GM21529 (cell line): Measurements from ENCODE around the gene HSBP1.

Experiments
- ATAC-seq: cut with Tn5 transposase; IDR thresholded peaks from one replicate; pipeline ENCODE4 v1.9.1; 2021; ENCODE audit not compliant: unreplicated experiment

The HSBP1 gene

DNA sequence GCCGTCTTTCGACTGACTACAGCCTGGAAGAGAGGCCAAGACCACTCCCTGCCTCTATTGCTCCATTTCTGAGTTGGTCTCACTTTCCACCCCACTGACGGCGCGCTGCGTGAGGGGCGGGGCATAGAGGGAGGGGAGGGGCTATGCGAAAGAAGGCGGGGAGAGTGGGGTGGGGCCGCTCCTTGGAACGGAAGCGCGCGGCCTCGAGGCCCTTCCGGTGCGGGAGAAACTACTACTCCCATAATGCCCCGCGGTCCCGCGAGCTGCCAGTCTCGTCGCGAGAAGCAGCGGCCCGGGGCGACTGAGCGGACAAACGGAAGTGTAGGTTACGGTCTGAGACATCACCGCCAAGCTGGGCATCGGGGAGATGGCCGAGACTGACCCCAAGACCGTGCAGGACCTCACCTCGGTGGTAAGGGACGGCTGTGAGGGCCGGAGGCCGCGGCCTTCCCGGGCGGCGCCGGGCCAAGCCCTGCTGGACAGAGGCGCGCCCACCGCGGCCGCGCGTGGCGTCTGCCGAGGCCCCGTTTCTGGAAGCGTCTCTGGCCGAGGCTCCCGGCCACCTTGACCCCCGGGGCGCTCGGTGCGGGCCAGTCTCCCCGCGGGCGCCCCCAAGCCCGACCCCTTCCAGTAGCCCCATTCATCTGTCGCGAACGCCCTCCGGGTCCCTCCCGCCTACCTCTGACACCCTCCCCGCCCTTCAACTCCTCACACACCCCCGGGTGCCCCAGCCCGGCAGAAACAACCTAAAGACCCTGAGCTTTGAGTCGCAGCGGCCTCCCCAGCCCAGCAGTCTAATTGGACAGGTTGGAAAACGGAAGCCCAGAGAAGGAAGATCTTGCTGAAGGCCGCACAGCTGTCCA, at the start of gene HSBP1:
HSBP1 (plus strand) TSS at position 269 of the 863 bp plus-strand sequence; CDS start at position 368, 99 bp downstream.
- ATAC-seq = peak; percentile 93

DNA sequence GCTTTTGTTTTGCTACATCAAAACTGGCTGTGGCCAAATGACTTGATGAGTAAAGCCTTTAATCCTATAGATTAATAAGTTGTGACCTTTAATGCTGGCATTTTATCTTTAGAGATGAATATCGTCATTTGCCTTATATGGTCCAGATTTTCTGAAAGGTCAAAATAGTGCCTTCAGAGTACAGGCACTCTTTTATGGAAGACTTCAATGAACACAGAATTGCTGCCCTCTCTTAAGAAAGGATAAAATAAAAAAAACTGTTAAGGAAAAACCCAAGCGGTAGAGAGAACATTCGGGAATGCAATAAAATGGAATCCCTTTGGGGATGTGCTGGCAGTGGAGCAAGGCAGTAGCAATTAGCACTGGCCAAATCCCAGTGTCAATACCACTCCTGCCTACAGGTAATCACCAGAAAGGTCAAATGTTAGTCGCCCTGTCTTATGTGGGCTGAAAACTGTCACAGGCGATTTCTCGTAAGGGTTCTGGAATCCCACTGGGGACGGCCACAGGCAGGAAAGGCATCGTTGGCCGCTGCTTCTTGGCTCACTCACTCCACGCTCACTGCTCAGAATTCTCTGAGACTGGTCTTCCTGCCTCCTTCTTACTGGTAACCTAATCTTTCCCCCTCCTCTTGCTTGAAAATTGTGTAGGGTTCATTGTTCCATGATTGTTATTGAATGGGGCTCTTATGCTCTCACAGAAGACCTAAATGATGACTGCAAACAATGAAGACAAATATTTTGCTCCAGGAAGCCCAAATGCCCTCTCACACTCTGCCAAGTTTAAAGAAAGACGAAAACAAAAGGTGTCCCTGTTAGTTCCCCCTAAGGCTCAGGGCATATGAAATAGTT, 45.4 kb upstream of the HSBP1 start:
- ATAC-seq = no peak

DNA sequence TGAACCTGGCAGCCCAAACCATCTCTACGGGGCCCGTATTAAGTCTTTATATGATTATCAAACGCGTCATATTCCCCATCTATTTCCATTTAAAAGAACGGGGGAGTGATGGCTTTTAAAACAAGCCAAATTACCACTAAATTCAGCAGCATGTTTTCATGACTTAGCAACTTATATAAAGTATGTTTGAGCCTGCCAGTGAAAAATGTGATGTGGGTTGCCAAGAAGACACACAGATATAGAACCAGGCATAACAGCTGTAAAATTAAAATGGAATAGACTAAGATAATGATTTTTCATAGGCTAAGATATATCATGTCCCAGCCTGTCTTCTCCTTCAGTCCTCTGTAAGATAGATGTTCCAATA, 44.8 kb upstream of the HSBP1 start:
- no peak for ATAC-seq

DNA sequence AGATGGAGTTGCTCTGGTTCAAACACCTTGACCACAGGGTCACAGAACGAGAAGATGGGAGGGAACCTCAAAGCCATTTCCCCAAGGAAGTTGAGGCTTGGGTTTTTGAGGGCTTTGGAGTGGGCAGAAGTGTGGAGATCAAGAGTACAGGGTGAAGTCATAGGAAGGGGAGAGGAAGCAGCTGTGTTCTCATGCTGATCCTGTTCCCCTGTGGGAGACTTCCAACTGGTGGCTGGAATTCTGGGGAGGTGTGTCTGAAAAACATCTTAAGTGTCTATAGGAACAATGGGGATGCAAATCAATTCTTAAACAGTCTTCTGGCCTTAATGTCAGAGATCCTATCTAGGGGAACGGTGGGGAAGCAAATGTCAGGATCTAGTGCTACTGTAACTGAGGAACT, 38.8 kb upstream of the HSBP1 start:
- ATAC-seq = no peak

DNA sequence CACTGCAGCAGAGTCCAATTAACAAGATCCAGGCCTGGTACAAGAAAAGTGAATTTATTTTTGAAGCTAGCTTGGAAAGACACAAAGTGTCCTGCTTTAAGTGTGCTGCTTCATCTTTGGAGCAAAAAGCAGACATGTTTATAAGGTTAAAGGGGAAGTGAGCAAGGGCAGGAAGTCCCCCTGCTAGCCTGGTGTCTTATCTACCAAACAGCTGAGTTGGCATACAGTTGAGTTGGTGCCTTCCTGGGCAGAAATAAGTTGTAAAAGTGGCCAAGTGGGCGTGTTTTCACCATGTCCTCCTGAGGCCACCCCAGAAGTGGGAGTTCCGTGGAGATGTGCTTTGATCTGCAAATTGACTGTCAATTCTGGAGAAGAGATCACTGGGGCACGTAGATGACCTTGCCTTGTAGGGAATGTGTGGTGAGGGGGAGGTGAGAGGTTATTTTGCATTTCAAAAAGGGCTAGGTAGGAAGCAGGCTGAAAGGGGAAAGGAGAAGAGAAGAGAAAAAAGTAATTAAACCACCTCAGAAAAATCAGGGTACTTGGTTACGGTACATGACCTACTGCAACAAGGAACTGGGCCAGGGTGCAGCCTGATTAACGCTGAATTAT, 38.3 kb upstream of the HSBP1 start:
- ATAC-seq = no peak

DNA sequence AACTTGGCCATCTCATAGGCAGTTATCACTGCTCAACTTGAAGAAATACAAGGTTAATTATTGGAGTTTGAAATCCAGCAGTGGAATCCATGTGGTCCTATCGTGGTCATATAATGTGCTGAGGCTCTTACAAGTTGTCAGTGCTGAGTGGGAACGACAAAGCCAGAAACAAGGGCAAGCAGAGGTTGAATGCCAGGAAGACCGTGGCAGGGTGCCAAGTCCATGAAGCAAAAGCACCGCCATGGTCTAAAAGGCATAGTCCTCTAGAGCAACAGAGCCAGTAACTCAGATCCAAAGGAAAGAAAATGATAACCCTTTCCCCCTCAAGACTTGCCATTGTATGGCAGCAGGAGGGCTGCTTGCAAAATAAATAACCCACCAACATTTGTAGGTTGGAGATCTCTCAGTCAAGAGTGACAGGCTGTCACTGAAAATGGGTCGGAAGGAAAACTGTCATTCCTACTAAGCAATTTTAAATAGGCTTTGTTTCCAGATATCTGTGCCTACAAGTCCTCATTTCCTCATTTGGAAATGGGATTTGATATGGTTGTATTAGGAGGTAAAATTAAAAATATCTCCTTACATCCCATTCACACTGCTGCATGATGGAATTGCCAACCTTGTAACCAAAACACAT, 36.4 kb upstream of the HSBP1 start:
- ATAC-seq = no peak

DNA sequence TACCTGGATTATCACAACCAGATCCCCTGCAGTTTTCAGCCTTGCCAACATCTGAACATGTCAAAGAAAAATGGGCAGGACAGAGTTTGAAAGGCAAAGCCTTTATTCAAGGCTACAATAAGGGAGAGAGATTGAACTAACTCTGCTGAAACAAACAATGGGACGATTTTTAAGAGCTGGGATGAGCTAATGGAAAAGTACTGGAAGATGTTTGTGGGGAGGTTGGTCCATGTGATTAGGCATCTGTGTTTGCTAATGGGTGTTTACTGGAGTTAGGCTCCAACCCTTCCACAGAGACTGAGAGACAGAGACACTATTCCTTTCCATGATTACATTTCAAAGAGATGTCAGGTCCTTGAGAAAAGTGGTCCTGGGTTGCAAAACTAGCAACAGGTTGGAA, 35.0 kb upstream of the HSBP1 start:
- no peak for ATAC-seq

DNA sequence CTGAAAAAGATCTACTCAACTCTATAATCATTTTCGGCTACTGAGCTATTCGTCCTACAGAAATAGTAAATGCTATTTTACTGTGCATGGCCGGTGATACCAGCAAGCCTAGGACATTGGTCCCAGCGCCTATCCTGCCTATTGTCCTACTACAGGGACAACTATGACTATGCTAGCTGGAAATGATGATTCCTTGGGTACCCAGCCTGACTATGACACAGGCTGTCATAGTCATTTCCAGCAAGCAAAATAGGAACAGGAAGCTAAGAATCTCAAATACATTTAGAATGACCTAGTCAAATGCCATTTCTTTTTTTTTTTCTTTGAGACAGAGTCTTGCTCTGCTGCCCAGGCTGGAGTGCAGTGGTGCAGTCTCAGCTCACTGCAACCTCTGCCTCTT, 33.7 kb upstream of the HSBP1 start:
- ATAC-seq = no peak

DNA sequence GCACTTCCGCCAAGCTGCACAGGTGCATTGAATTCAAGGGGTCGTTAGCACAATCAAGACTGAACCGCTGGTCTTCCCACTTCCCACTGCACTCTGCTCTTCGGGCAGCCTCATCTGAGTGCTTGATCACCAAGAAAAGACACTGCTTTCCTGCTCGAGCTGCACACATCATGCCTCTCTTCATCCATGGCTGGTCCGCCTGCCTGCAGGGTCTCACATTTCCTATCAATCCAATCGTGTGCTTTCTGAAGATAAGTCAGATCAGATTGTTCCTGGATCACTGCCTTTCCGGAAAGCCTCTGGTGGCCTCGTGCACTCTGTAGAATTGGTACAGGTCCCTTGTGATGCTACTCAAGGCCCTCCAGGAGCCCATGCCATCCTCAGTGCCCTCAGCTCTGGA, 30.8 kb upstream of the HSBP1 start:
- no peak for ATAC-seq

DNA sequence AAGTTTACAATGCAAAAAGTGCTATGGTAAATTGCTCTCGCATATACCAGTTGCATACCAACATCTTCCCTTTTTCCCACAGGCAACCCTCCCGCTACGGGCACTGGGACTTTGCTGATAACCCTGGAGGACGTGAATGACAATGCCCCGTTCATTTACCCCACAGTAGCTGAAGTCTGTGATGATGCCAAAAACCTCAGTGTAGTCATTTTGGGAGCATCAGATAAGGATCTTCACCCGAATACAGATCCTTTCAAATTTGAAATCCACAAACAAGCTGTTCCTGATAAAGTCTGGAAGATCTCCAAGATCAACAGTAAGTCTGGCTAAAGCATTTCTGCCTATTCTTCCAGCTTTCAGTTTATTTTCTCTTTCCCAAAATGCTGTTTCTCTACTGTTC, 27.9 kb upstream of the HSBP1 start:
- no peak for ATAC-seq

DNA sequence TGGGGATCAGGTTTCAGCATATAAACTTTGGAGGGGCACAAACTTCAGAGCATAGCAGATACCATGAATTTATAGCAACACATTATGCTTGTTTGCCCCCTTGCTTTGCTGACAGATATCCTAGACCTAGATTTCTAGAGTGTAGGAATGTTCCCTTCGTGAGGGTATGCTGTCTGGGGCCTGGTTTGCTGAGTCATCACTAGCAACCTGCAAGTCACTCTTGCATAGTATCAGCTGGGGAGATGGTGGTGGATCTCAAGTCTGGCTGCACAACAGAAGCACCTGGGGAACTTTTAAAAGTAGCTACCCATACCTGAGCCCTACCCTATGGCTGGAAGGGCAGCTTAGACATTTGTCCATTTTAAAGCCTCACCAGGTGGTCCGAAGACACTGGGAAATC, 22.3 kb upstream of the HSBP1 start:
- no peak for ATAC-seq

DNA sequence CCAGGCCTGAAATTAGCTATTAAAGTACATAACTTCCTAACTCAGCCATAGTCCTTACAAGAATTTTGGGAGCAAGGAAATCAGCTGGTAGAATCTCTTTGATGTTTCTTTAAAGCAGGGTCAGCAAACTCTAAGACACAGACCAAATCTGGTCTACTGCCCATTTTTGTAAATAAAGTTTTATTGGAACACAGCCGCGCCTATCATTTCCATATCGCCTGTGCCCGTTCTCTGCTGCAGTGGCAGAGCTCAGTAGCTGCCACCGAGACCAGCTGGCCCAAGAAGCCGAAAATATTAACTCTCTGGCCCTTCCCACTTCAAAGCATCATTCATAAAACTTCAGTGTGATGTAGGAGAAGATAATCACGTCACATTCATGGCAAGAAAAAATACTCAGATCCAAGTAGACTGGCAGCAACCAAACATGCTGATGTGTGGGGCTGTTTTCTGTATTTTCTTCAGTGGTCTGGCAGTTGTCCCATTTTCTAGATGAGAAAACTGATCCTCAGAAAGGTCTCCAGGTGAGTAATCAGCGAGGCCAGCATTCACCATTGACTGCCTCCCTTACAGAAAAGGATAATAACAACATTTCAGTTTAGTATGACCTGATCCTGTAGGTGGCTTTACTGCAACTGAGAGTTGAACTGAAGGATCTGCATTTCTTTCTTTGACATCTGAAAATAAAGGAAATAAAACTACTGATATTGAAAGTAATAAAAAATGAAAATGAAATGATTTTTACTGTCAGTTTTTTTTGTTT, 18.0 kb upstream of the HSBP1 start:
- ATAC-seq = no peak

DNA sequence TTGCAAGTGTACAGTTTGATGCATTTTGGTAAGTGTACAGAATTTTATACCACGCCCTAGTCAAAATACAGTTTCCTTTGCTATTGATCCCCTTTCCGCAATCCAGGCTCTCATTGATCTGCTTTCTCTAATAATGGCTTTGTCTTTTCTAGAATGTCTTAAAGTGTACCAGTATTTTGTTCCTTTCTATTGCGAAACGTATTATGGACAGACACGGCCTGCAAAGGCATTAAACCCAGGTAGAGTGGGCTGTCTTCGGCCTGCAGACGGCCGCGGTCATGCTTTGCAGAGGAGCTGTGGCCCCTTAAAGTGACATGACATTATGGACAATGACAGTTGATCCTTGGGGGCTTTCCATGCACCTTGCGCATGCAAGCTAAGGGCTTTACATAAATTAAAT, 15.9 kb upstream of the HSBP1 start:
- ATAC-seq = no peak

DNA sequence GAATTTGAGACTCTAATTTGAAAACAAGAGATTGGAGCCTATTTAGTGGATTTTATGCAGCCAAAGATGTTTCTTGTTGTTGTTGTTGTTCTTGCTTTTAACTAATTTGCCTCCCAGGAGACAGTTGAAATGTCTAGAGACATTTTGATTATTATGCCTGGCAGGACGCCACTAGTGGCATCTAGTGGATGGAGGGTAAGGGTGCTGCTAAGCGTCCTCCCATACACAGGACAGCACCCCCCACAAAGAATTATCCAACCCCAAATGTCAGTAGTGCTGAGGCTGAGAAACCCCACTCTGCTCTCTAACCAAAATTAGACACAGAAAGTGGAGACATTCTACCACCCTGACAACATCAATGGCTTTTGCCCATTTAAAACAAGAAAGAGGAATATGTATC, 15.4 kb upstream of the HSBP1 start:
- no peak for ATAC-seq

DNA sequence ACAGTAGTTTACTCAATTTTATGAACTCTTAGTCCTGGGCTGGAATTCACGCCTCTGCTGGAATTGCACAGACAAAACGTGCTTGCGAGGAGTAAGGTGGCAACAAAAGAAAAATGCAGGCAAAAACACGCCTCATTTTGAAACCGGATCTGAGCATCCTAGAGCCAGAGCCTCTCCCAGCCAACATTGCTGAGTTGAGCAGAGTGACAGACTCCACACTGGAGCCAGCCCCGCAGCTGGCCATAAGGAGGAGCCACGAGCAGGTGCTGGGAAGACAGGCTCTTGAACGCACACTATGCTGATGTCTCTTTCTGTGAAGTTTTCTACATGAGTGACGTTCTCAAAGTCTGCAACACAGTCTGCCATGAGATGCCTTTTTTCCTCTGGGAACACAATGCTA, 14.6 kb upstream of the HSBP1 start:
- ATAC-seq = no peak

DNA sequence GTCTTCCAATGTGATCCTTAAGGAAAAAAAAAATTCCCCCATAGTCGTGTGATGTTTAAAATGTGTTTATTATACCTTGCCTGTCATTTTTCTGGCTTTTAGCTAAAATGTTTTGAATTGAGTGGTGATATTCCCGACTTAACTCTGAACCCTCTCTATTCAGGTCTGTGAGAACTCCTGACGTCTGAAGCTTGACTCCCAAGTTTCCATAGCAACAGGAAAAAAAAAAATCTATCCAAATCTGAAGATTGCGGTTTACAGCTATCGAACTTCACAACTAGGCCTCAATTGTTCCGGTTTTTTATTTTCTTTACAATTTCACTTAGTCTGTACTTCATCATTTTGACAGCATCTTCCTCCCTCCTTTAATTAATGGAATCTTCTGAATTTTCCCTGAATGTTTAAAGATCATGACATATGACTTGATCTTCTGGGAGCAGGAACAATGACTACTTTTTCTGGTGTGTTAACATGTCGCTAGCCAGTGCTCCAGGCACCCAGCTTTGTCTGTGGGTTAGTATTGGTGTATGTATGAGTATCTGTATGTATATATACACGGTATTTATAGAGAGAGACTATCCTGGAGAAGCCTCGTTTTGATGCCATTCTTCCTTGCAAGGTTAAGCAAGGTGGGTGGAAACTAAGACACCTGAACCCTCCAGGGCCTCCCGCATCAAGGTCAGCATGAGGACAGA, 12.8 kb upstream of the HSBP1 start:
- ATAC-seq = no peak

DNA sequence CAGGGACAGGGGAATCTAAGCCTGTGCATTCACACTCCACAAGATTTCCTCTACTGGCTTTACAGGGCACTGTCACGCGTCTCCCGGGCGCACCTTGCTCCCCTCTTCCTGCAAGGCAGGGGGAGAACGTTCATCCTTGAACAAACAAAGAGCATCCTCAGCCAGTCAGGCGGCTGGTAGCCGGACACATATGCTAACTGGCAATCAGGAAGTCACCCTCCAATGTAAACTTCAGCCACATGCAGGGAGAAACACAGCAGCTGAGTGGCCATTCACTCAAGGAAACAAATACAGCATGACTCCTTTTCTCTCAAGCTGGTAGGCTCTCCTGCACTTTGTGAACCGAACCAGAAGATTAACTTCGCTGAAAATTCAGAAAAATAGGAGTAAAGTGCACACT, 10.8 kb upstream of the HSBP1 start:
- ATAC-seq = no peak

DNA sequence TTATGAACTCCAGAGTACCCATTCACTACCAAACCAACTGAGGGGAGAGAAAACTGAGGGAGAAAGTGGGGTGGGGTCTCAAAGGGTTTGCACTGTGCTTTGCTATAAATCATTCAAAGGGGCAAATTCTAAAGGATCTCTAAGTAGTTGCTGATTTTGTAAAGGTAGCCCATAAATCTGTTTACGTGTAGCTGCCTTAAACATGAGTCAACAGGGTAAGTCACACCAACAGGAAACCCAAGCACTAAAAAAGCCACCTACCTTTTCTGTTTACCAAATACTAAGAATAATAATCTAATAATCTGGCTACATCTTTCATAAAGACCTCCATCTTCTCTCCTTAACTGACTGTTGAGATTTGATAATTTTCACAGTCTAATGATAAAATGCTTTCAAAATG, 8.4 kb upstream of the HSBP1 start:
- ATAC-seq = no peak

DNA sequence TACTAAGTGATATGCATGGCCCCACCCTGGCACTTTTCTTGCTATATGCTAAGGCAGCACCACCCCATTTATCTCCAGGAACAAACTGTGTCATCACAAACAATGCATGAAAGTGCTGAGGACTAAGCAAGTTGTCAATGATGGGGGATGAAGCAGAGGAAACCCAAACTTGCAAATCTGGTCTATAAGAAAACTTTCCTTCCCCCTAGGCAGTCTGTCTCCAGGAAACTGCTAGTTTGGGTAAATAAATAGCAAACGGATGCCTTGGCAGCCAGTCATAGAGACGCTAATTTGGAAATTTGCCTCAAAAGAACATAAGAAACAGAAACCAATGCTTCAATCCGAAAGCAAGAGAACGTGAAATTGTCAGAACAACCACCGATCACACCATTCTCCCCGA, 5.6 kb upstream of the HSBP1 start:
- peak; percentile 77 for ATAC-seq

DNA sequence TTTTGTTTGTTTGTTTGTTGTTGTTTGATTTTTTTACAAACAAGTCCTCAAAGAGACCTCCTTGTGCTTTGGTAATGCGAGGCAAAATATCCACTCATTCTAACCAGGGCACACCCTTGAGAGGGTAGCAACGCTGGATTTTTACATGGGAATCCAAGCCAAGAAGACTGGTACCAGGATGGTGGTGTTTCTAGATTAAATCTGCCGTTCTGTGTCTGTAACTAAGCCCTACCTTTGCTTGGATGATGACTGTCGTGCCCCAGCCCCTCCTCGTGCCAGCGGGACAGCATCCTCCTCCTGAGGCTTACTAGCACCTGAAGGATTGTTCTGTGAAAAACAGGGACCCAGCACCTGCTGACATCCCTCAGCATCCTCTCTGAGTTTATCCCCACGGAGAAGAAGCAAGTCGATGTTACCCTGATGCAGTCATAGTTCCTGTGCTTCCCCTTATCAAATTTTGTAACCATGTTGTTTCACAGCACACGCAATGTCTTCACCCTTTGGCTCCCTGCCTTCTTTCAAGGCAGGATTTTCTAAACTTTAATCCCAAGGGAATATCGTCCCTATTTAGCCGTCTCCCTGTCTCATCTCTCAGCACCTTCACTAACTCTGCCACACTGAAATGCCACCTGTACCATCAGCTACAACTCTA, 5.1 kb upstream of the HSBP1 start:
- ATAC-seq = no peak
